VCaP (cell line): ENCODE data around the gene MTA1.

ENCODE experiments used
- H3K27ac ChIP-seq: fragments of 450-650 bp; 2 replicates; pipeline ENCODE4 v1.5.1; 2017
- CTCF ChIP-seq: fragments of 450-650 bp; conservative IDR thresholded peaks from 2 replicates; pipeline ENCODE4 v1.5.1; 2017; ENCODE audit warnings: mild to moderate bottlenecking, moderate library complexity

MTA1 gene

GRCh38 chr14:105469456-105470349, 50.1 kb downstream of the MTA1 start:
- no peak for TF ChIP-seq CTCF
- H3K27ac ChIP-seq: peak overlapping the region; percentile 43; the same call in 1 of the 2 replicates

- H3K27ac ChIP-seq: peak overlapping the region; percentile 82; the same call in 1 of the 2 replicates
Observed at GRCh38 chr14:105470350-105471296, 51.0 kb downstream of the MTA1 start.

GRCh38 chr14:105471297-105471821, 51.7 kb downstream of the MTA1 start:
- peak overlapping the region; percentile 82; the same call in 1 of the 2 replicates for H3K27ac ChIP-seq
- no peak for TF ChIP-seq CTCF

More at GRCh38 chr14:105470350-105471296, 51.0 kb downstream of the MTA1 start:
- TF ChIP-seq CTCF: no peak

- TF ChIP-seq CTCF: no peak
- H3K27ac ChIP-seq: peak overlapping the region; percentile 82
Observed at GRCh38 chr14:105471823-105472485, 52.3 kb downstream of the MTA1 start.

- H3K27ac ChIP-seq: peak overlapping the region; percentile 82
- TF ChIP-seq CTCF: no peak
Observed at GRCh38 chr14:105472486-105472991, 52.9 kb downstream of the MTA1 start.

GRCh38 chr14:105473033-105473676, 53.5 kb downstream of the MTA1 start:
- peak overlapping the region; percentile 82 for H3K27ac ChIP-seq
- no peak for TF ChIP-seq CTCF
